Endothelial cell of umbilical vein (primary cell): ENCODE measurements around the gene TBL2. TPM values are rescaled to one million over a fixed set of nuclear protein-coding genes. Genes with fewer than 3 reads are reported as not detected.
A peak's percentile ranks its signal among the peaks of the same experiment; 100 is the strongest.

Experiments
- Bru-seq: library from RNA; stranded (reverse); fragments of 400-500 nt; gene quantifications from one replicate; lab custom pipeline; 2021; lab: Mats Ljungman, UMichigan
- BruChase-seq, 2 experiments: library from RNA; stranded (reverse); fragments of 400-500 nt; gene quantifications; one replicate each; lab custom pipeline; 2021; lab: Mats Ljungman, UMichigan
- BruUV-seq: library from RNA; stranded (reverse); fragments of 400-500 nt; replicated peaks from 2 replicates; lab custom pipeline; 2021; lab: Mats Ljungman, UMichigan
- CTCF ChIA-PET: fragments of 300-600, 350-600 bp; sonication (Branson Sonifier 250); formaldehyde crosslinking; loops from one replicate; lab custom pipeline; 2021; ENCODE audit warnings: antibody characterized with exemption, inconsistent platforms; lab: Charles Lee
- POLR2A ChIA-PET: fragments of 300-600, 350-600 bp; sonication (Branson Sonifier 250); formaldehyde crosslinking; loops from one replicate; lab custom pipeline; 2021; ENCODE audit warnings: antibody characterized with exemption, inconsistent platforms; lab: Charles Lee
- DNase-seq: peaks from one replicate; pipeline ENCODE4 v3.0.0-alpha.2; 2011; ENCODE audit warnings: low read depth, low spot score
- FAIRE-seq: peaks from 2 replicates; lab custom pipeline; 2011; peaks lifted over from hg19 to GRCh38; lab: Jason Lieb, UNC
- H2AFZ ChIP-seq: 2 replicates; pipeline ENCODE4 v1.6.0; 2012; ENCODE audit warnings: low read depth, low read length, control low read depth, inconsistent platforms
- H3K27ac ChIP-seq: 2 replicates; pipeline ENCODE4 v1.5.1; 2011; ENCODE audit warnings: low read depth, mild to moderate bottlenecking, control low read depth, low read length, moderate library complexity; ENCODE audit not compliant: insufficient read depth
- H3K27me3 ChIP-seq, 2 experiments: 2 replicates each; pipeline versions ENCODE4 v1.6.0 to v1.6.1; 2011; ENCODE audit warnings: low read length in 2 of 2, mixed read lengths in 1 of 2; ENCODE audit not compliant: control insufficient read depth in 2 of 2, insufficient read depth in 2 of 2
- H3K36me3 ChIP-seq, 2 experiments: 2 replicates in 1 of 2; 3 replicates in 1 of 2; pipeline ENCODE4 v1.5.1; 2011; ENCODE audit warnings: low read length in 2 of 2, mild to moderate bottlenecking in 1 of 2, moderate library complexity in 1 of 2; ENCODE audit not compliant: control insufficient read depth in 2 of 2, insufficient read depth in 2 of 2; ENCODE audit errors: extremely low read depth in 1 of 2
- H3K4me1 ChIP-seq: 3 replicates; pipeline ENCODE4 v1.5.1; 2011; ENCODE audit warnings: mild to moderate bottlenecking, low read length; ENCODE audit not compliant: control insufficient read depth, insufficient read depth; ENCODE audit errors: extremely low read depth
- H3K4me2 ChIP-seq: 2 replicates; pipeline ENCODE4 v1.6.1; 2011; ENCODE audit warnings: low read length, control low read depth, mixed read lengths; ENCODE audit not compliant: insufficient read depth
- H3K4me3 ChIP-seq, 3 experiments: fragments of 200-600 bp in 1 of 3; sonication (generic), shearing (Covaris generic) in 1 of 3; replicated peaks in 1 of 3; 2 replicates each; pipeline ENCODE4 v1.5.1; 2011 to 2016; ENCODE audit warnings: control low read depth in 3 of 3, low read length in 3 of 3, mild to moderate bottlenecking in 2 of 3, inconsistent platforms in 1 of 3, low read depth in 1 of 3, moderate library complexity in 1 of 3; ENCODE audit not compliant: insufficient read depth in 1 of 3
- H3K79me2 ChIP-seq: 2 replicates; pipeline ENCODE4 v1.6.0; 2012; ENCODE audit warnings: low read length, inconsistent platforms; ENCODE audit not compliant: control insufficient read depth, insufficient read depth
- H3K9ac ChIP-seq: replicated peaks from 2 replicates; pipeline ENCODE3; 2011; ENCODE audit warnings: low read length, control low read depth; ENCODE audit not compliant: insufficient read depth; ENCODE audit errors: extremely low read depth
- H3K9me1 ChIP-seq: replicated peaks from 3 replicates; pipeline ENCODE4 v1.6.0; 2011; ENCODE audit warnings: mild to moderate bottlenecking, low read length; ENCODE audit not compliant: control insufficient read depth, insufficient read depth; ENCODE audit errors: extremely low read depth
- H3K9me3 ChIP-seq: replicated peaks from 2 replicates; pipeline ENCODE4 v1.5.1; 2012; ENCODE audit warnings: low read length, inconsistent platforms; ENCODE audit not compliant: control insufficient read depth, insufficient read depth
- H4K20me1 ChIP-seq: replicated peaks from 2 replicates; pipeline ENCODE3; 2011; ENCODE audit warnings: mild to moderate bottlenecking, low read length; ENCODE audit not compliant: control insufficient read depth, insufficient read depth; ENCODE audit errors: extremely low read depth
- FOS ChIP-seq: IDR thresholded peaks from 2 replicates; pipeline ENCODE4 v1.6.1; 2011; ENCODE audit warnings: mild to moderate bottlenecking, low read length, moderate library complexity, borderline replicate concordance; ENCODE audit not compliant: insufficient read depth
- JUN ChIP-seq: IDR thresholded peaks from 2 replicates; pipeline ENCODE4 v1.6.1; 2011; ENCODE audit warnings: borderline replicate concordance, low read depth; ENCODE audit not compliant: insufficient read length, insufficient read depth
- MYC ChIP-seq: IDR thresholded peaks from one replicate; pipeline ENCODE4 v1.6.1; 2011; ENCODE audit warnings: mild to moderate bottlenecking, low read depth, low read length
- POLR2A ChIP-seq: IDR thresholded peaks from 2 replicates; pipeline ENCODE4 v1.6.1; 2012; ENCODE audit warnings: low read depth, mild to moderate bottlenecking, control low read depth, low read length
- POLR2AphosphoS5 ChIP-seq: IDR thresholded peaks from 2 replicates; pipeline ENCODE4 v1.6.1; 2012; ENCODE audit warnings: low read depth, mild to moderate bottlenecking, control low read depth, low read length, moderate library complexity; ENCODE audit not compliant: insufficient read depth
- dilution Hi-C: fragments of 300-500 bp; cut with MboI; formaldehyde crosslinking; loops from one replicate; pipeline ENCODE4 v1.15.0; 2019; ENCODE audit warnings: low sequenced_read_pairs; ENCODE audit not compliant: extremely low pct_ligation_motif_present
- intact Hi-C: fragments of 100-400 bp; cut with micrococcal nuclease; formaldehyde crosslinking; loops from one replicate; pipeline ENCODE4 v1.10.0; 2022
- long read RNA-seq: library from polyadenylated mRNA; stranded (forward); transcript quantifications from one replicate; pipeline ENCODE4 v2.0.0, GENCODE V29; 2021
- polyA minus RNA-seq, 3 experiments: library from RNA; depleted of rRNA, polyadenylated mRNA; stranded (reverse); fragments of >200 nt; gene quantifications; 1 replicate in 1 of 3; 2 replicates in 2 of 3; pipeline ENCODE4 v1.2.3, GENCODE V29; 2011
- polyA plus RNA-seq, 4 experiments: library from polyadenylated mRNA; depleted of rRNA in 3 of 4; stranded (reverse) in 3 of 4; unstranded in 1 of 4; fragments of >200 nt; gene quantifications; 2 replicates each; pipeline versions ENCODE4 v1.2.1 to v1.2.3, GENCODE V29; 2011 to 2012; ENCODE audit warnings: missing spikeins in 1 of 4
- total RNA-seq: library from RNA; stranded (reverse); gene quantifications from 2 replicates; pipeline ENCODE4 v1.2.3, GENCODE V29; 2021
- TF ChIP-seq, protein P1 (sequence below), 2 donors: IDR thresholded peaks; 1 replicate in 1 of 2; 2 replicates in 1 of 2; pipeline ENCODE4 v1.5.1; 2011; ENCODE audit warnings: low read length in 2 of 2, mild to moderate bottlenecking in 2 of 2, moderate library complexity in 2 of 2, control low read depth in 1 of 2, inconsistent platforms in 1 of 2, low read depth in 1 of 2; ENCODE audit not compliant: insufficient read depth in 1 of 2; ENCODE audit errors: extremely low read depth in 1 of 2

Gene TBL2
- total RNA-seq (34.8 and 38.6 TPM in 2 replicates), polyA plus RNA-seq (48.4 and 49.6 TPM in 2 replicates), polyA minus RNA-seq (71.8 and 113 TPM in 2 replicates), Bru-seq, nascent RNA (percentile 74 among the genes with signal in this experiment), BruChase-seq, experiment 1, labeled RNA remaining after a 6-hour chase (percentile 69 among the genes with signal in this experiment), BruChase-seq, experiment 2, labeled RNA remaining after a 2-hour chase (percentile 67 among the genes with signal in this experiment)
- polyA plus RNA-seq (2011; cell fraction: cytosol; rRNA removed) = 32.4 and 34.6 TPM in 2 replicates
- 34.4 and 35.1 TPM in 2 replicates for polyA plus RNA-seq (2011; cell fraction: nucleus; rRNA removed)
- 23.8 TPM in 2 replicates for polyA plus RNA-seq (2012)
- polyA minus RNA-seq (2011; cell fraction: cytosol; rRNA and poly(A)+ RNA removed) = 37.9 TPM
- 25.6 and 28.9 TPM in 2 replicates for polyA minus RNA-seq (2011; cell fraction: nucleus; rRNA and poly(A)+ RNA removed)
- long read RNA-seq, full-length matches to known transcripts = 105 of 124 reads
- long read RNA-seq, partial matches to known transcripts = 3 of 124 reads
- long read RNA-seq, other reads (novel, unspliced or antisense) = 16 of 124 reads

- peaks cover 7 to 12% of the 10 kb centered on the region in 2 experiments for H3K36me3 ChIP-seq
- dilution Hi-C loops = no loop called here
- peak within 1 kb of the TSS; percentile 80 for H3K9ac ChIP-seq
- CTCF ChIA-PET = interaction anchor here (1.2 to 2.1 kb wide), 3 partner anchors 9 to 28 kb away, joined by 3 to 11 read pairs (median 5); partner anchors contain the start of gene BCL7B
- DNase-seq = peak; percentile 99
- FAIRE-seq = peak; percentile 97
- H3K9me3 ChIP-seq = no peaks in the 10 kb centered on the region
- H3K79me2 ChIP-seq = peaks cover 37% of the 10 kb centered on the region
- TF ChIP-seq FOS (no peak), POLR2A (peak; percentile 97), POLR2AphosphoS5 (peak; percentile 97), MYC (no peak), JUN (no peak)
- TF ChIP-seq, protein P1, sequence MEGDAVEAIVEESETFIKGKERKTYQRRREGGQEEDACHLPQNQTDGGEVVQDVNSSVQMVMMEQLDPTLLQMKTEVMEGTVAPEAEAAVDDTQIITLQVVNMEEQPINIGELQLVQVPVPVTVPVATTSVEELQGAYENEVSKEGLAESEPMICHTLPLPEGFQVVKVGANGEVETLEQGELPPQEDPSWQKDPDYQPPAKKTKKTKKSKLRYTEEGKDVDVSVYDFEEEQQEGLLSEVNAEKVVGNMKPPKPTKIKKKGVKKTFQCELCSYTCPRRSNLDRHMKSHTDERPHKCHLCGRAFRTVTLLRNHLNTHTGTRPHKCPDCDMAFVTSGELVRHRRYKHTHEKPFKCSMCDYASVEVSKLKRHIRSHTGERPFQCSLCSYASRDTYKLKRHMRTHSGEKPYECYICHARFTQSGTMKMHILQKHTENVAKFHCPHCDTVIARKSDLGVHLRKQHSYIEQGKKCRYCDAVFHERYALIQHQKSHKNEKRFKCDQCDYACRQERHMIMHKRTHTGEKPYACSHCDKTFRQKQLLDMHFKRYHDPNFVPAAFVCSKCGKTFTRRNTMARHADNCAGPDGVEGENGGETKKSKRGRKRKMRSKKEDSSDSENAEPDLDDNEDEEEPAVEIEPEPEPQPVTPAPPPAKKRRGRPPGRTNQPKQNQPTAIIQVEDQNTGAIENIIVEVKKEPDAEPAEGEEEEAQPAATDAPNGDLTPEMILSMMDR (IDR thresholded peaks at IDR 0.05; ENCODE audit: extremely low read depth in 1 of 2, insufficient read depth in 1 of 2, low read depth in 1 of 2, low read length in 2 of 2) = peak in 1 of 2 donors; percentile 25
- peak within 1 kb of the TSS; percentile 74 to 95 (median 87) for H3K4me3 ChIP-seq
- no TSS peak for BruUV-seq
- H3K4me1 ChIP-seq = peaks cover 20% of the 10 kb centered on the region
- POLR2A ChIA-PET = interaction anchor here (0.8 to 1.2 kb wide), 3 partner anchors 11 to 22 kb away, joined by 3 to 4 read pairs (median 4); partner anchors contain the start of gene BCL7B
- intact Hi-C loops = loop anchor here (1.0 kb wide), 2 partner anchors 21 to 56 kb away; partner anchors contain the start of genes BAZ1B and BCL7B
- H3K27ac ChIP-seq = peak within 1 kb of the TSS; percentile 72
- H4K20me1 ChIP-seq = no peaks in the 10 kb centered on the region
- H3K4me2 ChIP-seq = peak within 1 kb of the TSS; percentile 75
- H3K9me1 ChIP-seq = no peaks in the 10 kb centered on the region
- no peaks in the 10 kb centered on the region for H3K27me3 ChIP-seq
- peak within 1 kb of the TSS; percentile 90 for H2AFZ ChIP-seq
Observed at GRCh38 chr7:73578342-73579128, at the start of gene TBL2. TBL2 (minus strand) TSS chr7:73578579; CDS start chr7:73578549, 30 bp downstream.
